ENCODE results near the gene KRTAP12-3. TPM values are rescaled to one million over a fixed set of nuclear protein-coding genes. Genes with fewer than 3 reads are reported as not detected.

KRTAP12-3 gene
- total RNA-seq, 1 donor from 2014 or later, result not detected

GRCh38 chr21:44615466-44615865 lies 42.3 kb upstream of the KRTAP12-3 start:
- no peaks in the 10 kb centered on the region for H3K36me3 ChIP-seq
- H3K9ac ChIP-seq, result no peak overlapping the region
- no peaks in the 10 kb centered on the region for H3K9me3 ChIP-seq (ENCODE audit: low read depth)
- no peak overlapping the region for H3K27ac ChIP-seq
- Mint-ChIP-seq H3K36me3 (no peaks in the 10 kb centered on the region), H3K27me3 (ENCODE audit: insufficient read depth, low read depth) (peaks cover 6% of the 10 kb centered on the region), H3K9me3 (peaks cover 36% of the 10 kb centered on the region), H3K4me3 (no peak overlapping the region), H3K4me1 (no peaks in the 10 kb centered on the region), H3K27ac (no peak overlapping the region)
- H2AFZ ChIP-seq (replicated peaks), result no peak overlapping the region
- TF ChIP-seq EZH2phosphoT487 (IDR thresholded peaks at IDR 0.05), result no peak
- TF ChIP-seq EZH2 (IDR thresholded peaks at IDR 0.05), result no peak
- TF ChIP-seq CTCF (IDR thresholded peaks at IDR 0.05), result no peak
- no peaks in the 10 kb centered on the region for H4K20me1 ChIP-seq (ENCODE audit: low read depth)
- H3K4me1 ChIP-seq, result peaks cover 5% of the 10 kb centered on the region
- no peak for DNase-seq (ENCODE audit: low spot score)
- H3K4me3 ChIP-seq, result no peak overlapping the region
- no peaks in the 10 kb centered on the region for H3F3A ChIP-seq (ENCODE audit: low read depth)
- no peaks in the 10 kb centered on the region for H3K27me3 ChIP-seq
- no peaks in the 10 kb centered on the region for H3K79me2 ChIP-seq (ENCODE audit: low read depth)
- H3K4me2 ChIP-seq, result no peak overlapping the region

GRCh38 chr21:44615911-44616590 lies 41.7 kb upstream of the KRTAP12-3 start:
- Histone ChIP-seq H3K4me3 (no peak overlapping the region), H3K4me1 (peaks cover 5% of the 10 kb centered on the region), H2AFZ (replicated peaks) (no peak overlapping the region), H3K79me2 (ENCODE audit: low read depth) (no peaks in the 10 kb centered on the region), H3K4me2 (no peak overlapping the region), H3K27me3 (no peaks in the 10 kb centered on the region), H3K9me3 (ENCODE audit: low read depth) (no peaks in the 10 kb centered on the region), H3K9ac (no peak overlapping the region), H3K27ac (no peak overlapping the region), H3K36me3 (no peaks in the 10 kb centered on the region), H3F3A (ENCODE audit: low read depth) (no peaks in the 10 kb centered on the region), H4K20me1 (ENCODE audit: low read depth) (no peaks in the 10 kb centered on the region)
- no peak overlapping the region for H3K4me3 Mint-ChIP-seq
- H3K36me3 Mint-ChIP-seq, result no peaks in the 10 kb centered on the region
- no peaks in the 10 kb centered on the region for H3K4me1 Mint-ChIP-seq
- H3K27me3 Mint-ChIP-seq (ENCODE audit: insufficient read depth, low read depth), result peaks cover 2% of the 10 kb centered on the region
- TF ChIP-seq CTCF (IDR thresholded peaks at IDR 0.05) (no peak), EZH2phosphoT487 (IDR thresholded peaks at IDR 0.05) (no peak), EZH2 (IDR thresholded peaks at IDR 0.05) (no peak)
- no peak for DNase-seq (ENCODE audit: low spot score)
- H3K27ac Mint-ChIP-seq, result no peak overlapping the region
- peaks cover 36% of the 10 kb centered on the region for H3K9me3 Mint-ChIP-seq

GRCh38 chr21:44616591-44616926 lies 41.2 kb upstream of the KRTAP12-3 start:
- H2AFZ ChIP-seq (replicated peaks), result no peak overlapping the region
- no peak for DNase-seq (ENCODE audit: low spot score)
- no peak overlapping the region for H3K4me3 ChIP-seq
- no peaks in the 10 kb centered on the region for H3K9me3 ChIP-seq (ENCODE audit: low read depth)
- no peak overlapping the region for H3K4me3 Mint-ChIP-seq
- no peaks in the 10 kb centered on the region for H3K79me2 ChIP-seq (ENCODE audit: low read depth)
- no peaks in the 10 kb centered on the region for H3F3A ChIP-seq (ENCODE audit: low read depth)
- no peak overlapping the region for H3K9ac ChIP-seq
- no peak overlapping the region for H3K27ac Mint-ChIP-seq
- TF ChIP-seq EZH2phosphoT487 (IDR thresholded peaks at IDR 0.05) (no peak), CTCF (IDR thresholded peaks at IDR 0.05) (no peak), EZH2 (IDR thresholded peaks at IDR 0.05) (no peak)
- no peak overlapping the region for H3K27ac ChIP-seq
- H3K27me3 ChIP-seq, result no peaks in the 10 kb centered on the region
- no peaks in the 10 kb centered on the region for H3K36me3 Mint-ChIP-seq
- H3K36me3 ChIP-seq, result no peaks in the 10 kb centered on the region
- no peaks in the 10 kb centered on the region for H3K4me1 Mint-ChIP-seq
- no peak overlapping the region for H3K4me2 ChIP-seq
- H3K4me1 ChIP-seq, result peaks cover 5% of the 10 kb centered on the region
- H3K9me3 Mint-ChIP-seq, result peaks cover 32% of the 10 kb centered on the region
- peaks cover 2% of the 10 kb centered on the region for H3K27me3 Mint-ChIP-seq (ENCODE audit: insufficient read depth, low read depth)
- H4K20me1 ChIP-seq (ENCODE audit: low read depth), result no peaks in the 10 kb centered on the region
